ENCODE data around the gene NARF. TPM values are rescaled to one million over a fixed set of nuclear protein-coding genes. Genes with fewer than 3 reads are reported as not detected.

Gene NARF
- total RNA-seq, 1 donor from 2014 or later = 122 TPM

GRCh38 chr17:82439829-82440365 lies 18.6 kb upstream of the NARF start:
- Mint-ChIP-seq H3K9me3 (no peaks in the 10 kb centered on the region), H3K27ac (no peak overlapping the region), H3K36me3 (peaks cover 5% of the 10 kb centered on the region), H3K4me3 (no peak overlapping the region), H3K27me3 (ENCODE audit: low read depth) (no peaks in the 10 kb centered on the region), H3K4me1 (no peaks in the 10 kb centered on the region)
- no peak for TF ChIP-seq CTCF (IDR thresholded peaks at IDR 0.05; ENCODE audit: unreplicated experiment)
- DNase-seq (ENCODE audit: low spot score in 2 of 2, unreplicated experiment in 2 of 2) = no peak

- H3K4me1 Mint-ChIP-seq = no peaks in the 10 kb centered on the region
- no peak for TF ChIP-seq CTCF (IDR thresholded peaks at IDR 0.05; ENCODE audit: unreplicated experiment)
- H3K36me3 Mint-ChIP-seq = peaks cover 5% of the 10 kb centered on the region
- no peak for DNase-seq (ENCODE audit: low spot score in 2 of 2, unreplicated experiment in 2 of 2)
- no peaks in the 10 kb centered on the region for H3K9me3 Mint-ChIP-seq
- no peak overlapping the region for H3K4me3 Mint-ChIP-seq
- H3K27ac Mint-ChIP-seq = no peak overlapping the region
- no peaks in the 10 kb centered on the region for H3K27me3 Mint-ChIP-seq (ENCODE audit: low read depth)
These were observed 18.0 kb upstream of the NARF start for GRCh38 chr17:82440469-82440981.

- no peak overlapping the region for H3K27ac Mint-ChIP-seq
- no peaks in the 10 kb centered on the region for H3K9me3 Mint-ChIP-seq
- no peaks in the 10 kb centered on the region for H3K4me1 Mint-ChIP-seq
- H3K27me3 Mint-ChIP-seq (ENCODE audit: low read depth) = no peaks in the 10 kb centered on the region
- no peak for DNase-seq (ENCODE audit: low spot score in 2 of 2, unreplicated experiment in 2 of 2)
- peaks cover 5% of the 10 kb centered on the region for H3K36me3 Mint-ChIP-seq
- H3K4me3 Mint-ChIP-seq = no peak overlapping the region
- no peak for TF ChIP-seq CTCF (IDR thresholded peaks at IDR 0.05; ENCODE audit: unreplicated experiment)
These were observed 17.4 kb upstream of the NARF start for GRCh38 chr17:82440991-82441627.

GRCh38 chr17:82441691-82442487 lies 16.7 kb upstream of the NARF start:
- DNase-seq (ENCODE audit: low spot score in 2 of 2, unreplicated experiment in 2 of 2) = no peak

More at GRCh38 chr17:82441691-82442487, 16.7 kb upstream of the NARF start:
- TF ChIP-seq CTCF (IDR thresholded peaks at IDR 0.05; ENCODE audit: unreplicated experiment) = no peak
- Mint-ChIP-seq H3K4me3 (no peak overlapping the region), H3K4me1 (no peaks in the 10 kb centered on the region), H3K27me3 (ENCODE audit: low read depth) (no peaks in the 10 kb centered on the region), H3K36me3 (peaks cover 5% of the 10 kb centered on the region), H3K27ac (no peak overlapping the region), H3K9me3 (no peaks in the 10 kb centered on the region)
